NCI-H146 treated with DMSO at 0.1 percent for 48 hours (cell line): ENCODE measurements around the gene COQ8B.

Source experiments
- DNase-seq: peaks from one replicate; lab custom pipeline; 2025; ENCODE audit not compliant: unreplicated experiment; lab: John Stamatoyannopoulos, UW

The COQ8B gene

GRCh38 chr19:40691421-40692211 lies 25.1 kb downstream of the COQ8B start:
- DNase-seq: no peak

- DNase-seq: peak; percentile 78
These were observed 25.8 kb downstream of the COQ8B start for GRCh38 chr19:40690693-40691420.

DNA sequence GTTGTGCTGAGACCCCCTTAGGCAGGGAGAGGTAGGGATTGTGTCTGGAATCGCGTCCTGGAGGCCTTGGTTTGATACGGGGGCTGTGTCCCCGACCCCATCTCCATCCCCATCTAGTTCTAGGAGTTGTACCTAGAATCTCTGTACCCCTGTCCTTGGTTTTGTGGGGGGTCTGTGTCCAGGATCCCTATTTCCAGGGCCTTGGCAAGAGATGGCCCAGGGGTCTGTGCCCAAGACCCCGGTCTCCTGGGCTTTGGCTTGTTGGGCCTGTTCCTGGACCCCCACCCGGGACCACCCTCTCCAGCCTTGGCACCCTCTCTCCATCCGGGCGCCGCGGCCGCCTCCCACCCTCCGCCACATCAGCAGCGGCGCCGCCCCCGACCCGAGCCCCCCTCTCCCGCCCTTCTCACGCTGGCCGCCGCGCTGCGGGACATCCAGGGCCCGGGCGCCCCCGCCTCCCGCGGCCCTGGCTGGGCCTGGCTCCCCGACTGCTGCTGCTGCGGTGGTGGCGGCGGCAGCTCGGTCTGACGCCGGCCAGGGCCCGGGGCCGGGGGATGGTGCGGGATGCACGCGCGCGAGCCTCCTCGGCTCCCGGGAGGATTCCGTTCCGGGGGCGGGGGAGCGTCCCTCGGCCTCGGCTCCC lies 26.5 kb downstream of the COQ8B start, which contains the start of gene NUMBL:
TSS of gene NUMBL (minus strand) at position 602 of the 643 bp plus-strand sequence. CDS start at position 434, 168 bp downstream.
- no peak for DNase-seq

GRCh38 chr19:40689339-40690049 lies 27.2 kb downstream of the COQ8B start:
- no peak for DNase-seq

- DNase-seq: no peak
These were observed 27.7 kb downstream of the COQ8B start for GRCh38 chr19:40688987-40689338.

DNA sequence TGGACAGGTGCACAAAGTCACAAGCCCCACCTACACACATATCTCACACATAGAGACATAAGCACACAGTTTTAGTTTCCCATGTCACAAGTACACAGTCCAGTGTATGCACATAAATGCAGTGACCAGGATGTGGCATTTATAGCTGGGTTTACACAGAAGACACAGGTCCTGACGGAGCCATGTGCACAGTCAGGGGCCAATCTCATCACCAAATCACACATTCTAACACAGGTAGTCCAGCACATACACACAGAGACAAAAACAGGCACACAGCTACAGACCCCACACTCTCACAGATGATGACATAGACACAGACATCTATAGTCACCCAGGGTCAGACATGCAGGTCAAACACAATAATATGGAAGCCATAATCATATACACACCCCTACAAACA lies 28.4 kb downstream of the COQ8B start:
- no peak for DNase-seq

DNA sequence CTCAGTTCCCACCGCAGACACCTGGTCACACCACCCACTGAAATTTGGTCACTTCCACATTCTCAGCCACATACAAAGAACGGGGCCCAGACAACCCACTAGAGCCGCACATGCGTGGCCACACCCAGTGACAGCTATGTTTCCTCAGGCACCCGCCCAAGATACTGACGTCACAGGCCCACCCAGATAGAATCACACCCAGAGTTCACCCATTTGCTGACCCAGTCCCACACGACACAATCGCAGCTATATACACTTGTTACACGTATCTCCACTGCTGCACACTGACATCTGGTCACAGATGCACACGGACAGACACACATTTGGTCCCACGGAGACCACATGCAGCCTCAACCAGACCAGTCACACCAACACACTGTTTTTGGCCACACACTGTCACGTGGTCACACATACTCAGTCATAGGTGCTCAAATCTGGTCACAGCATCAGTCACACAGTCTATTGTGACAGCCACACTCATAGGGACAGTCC lies 29.1 kb downstream of the COQ8B start:
- DNase-seq: no peak

DNA sequence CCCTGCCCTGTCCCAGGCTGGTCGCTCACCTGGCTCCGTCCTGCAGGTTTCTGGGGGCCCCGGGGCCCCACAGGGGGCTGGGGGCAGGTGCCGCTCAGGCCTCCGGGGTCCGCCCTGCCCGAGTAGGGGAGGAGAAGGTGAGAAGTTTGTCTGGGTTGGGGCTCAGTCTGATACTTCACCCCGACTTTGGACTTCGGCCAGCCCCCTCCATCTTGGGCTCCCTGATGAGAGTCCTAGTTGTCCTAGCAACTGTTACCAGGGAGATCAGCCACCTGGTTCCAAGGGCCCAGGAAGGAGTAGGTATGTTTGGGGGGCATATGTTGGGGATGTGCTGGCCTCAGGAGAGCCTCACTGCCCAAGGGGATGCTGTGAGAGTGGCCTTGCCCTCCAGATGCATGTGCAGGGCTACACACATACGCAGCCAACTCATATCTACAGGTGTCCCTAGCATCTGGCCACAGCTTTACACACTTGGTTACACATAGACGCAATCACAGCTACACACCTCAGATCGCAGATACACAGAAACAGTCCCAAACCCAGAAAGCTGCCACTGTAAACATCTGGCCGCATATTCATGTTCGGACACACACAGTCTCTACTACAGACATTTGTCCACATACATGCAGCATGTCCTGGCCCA lies 29.7 kb downstream of the COQ8B start:
- no peak for DNase-seq

- no peak for DNase-seq
These were observed 31.1 kb downstream of the COQ8B start for GRCh38 chr19:40685563-40685962.

DNA sequence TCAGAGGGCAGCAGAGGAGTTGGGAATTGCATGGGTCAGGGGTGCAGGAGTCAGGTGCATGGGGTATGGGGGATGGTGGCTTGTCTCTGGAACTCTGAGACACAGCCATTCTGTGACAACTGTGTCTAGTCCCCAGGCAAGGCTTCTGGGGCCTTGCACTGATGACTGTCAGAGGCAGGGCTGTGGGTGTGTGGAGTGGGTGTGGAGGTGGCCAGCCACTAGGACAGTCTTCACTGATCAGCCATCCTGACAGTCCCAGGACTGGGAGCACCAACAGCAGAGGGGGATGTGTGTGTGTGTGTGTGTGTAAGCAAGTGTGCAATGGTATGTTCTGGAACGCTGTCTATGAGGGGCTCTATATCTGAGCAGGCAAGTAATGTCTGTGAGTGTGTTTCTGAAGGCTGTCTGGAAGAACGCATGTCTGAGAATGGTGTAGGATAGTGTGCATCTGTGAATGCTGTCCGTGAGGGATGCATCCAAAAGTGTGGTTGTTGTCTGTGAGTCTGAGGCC lies 31.6 kb downstream of the COQ8B start:
- no peak for DNase-seq

DNA sequence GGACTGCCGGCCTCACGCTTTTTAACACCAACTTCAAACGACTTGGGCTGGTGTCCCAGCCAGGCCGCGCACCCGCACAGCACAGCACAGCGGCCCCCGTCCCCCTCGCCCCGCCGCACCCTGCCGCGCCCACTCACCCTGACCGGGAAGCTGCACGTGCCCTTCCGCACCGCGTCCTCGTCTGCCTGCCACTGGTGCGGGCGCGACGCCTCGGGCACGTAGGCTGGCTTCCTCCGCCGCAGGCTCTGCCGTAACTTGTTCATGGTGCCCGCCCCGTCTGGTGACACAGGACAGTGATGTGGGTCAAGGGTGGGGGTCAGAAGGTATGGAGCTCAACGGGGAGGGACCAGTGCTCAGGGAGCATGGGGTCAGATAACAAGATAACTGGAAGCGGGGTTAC lies 32.4 kb downstream of the COQ8B start:
- no peak for DNase-seq

GRCh38 chr19:40683437-40683836 lies 33.2 kb downstream of the COQ8B start:
- DNase-seq: no peak

- no peak for DNase-seq
These were observed 34.2 kb downstream of the COQ8B start for GRCh38 chr19:40682431-40682964.

DNA sequence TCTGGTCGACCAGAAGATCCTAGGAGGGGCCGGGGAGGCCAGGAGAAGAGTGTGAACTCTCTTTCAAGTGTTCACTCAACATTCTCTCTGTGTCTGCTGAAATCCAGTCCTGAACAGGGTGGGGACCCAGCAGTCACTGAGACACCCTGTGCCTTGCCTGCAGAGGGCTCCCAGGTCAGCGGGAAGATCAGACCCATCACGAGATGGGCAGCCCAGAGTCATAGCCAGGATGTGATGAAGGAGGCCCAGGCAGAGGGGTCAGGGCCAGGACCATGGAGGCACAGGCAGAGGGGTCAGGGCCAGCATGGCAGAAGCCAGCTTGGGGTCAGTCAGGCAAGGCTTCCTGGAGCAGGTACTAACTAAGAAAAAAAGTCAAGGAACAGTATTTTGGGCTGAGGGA lies 35.6 kb downstream of the COQ8B start:
- no peak for DNase-seq

GRCh38 chr19:40677156-40677555 lies 39.5 kb downstream of the COQ8B start:
- DNase-seq: no peak

- no peak for DNase-seq
These were observed 42.4 kb downstream of the COQ8B start for GRCh38 chr19:40674291-40674690.

DNA sequence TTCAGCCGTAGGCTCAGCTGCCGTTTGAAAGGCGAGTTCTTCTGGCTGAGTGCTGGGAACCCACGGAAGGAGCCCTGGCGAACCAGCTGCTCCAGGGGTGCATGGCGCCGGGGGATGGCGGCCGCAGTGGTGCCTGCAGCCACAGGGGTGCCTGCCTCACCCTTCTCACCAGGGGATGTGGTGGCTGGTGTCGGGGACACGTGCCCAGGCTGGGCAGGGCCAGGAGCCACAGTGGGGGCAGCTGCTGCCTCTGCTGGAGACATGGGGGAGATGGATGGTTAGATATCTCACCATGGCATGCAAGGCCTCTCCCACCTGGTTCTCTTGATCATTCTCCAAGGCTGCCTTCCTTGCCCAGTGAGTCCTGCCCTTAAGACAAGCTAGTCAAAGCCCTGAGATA lies 43.3 kb downstream of the COQ8B start:
- no peak for DNase-seq

DNA sequence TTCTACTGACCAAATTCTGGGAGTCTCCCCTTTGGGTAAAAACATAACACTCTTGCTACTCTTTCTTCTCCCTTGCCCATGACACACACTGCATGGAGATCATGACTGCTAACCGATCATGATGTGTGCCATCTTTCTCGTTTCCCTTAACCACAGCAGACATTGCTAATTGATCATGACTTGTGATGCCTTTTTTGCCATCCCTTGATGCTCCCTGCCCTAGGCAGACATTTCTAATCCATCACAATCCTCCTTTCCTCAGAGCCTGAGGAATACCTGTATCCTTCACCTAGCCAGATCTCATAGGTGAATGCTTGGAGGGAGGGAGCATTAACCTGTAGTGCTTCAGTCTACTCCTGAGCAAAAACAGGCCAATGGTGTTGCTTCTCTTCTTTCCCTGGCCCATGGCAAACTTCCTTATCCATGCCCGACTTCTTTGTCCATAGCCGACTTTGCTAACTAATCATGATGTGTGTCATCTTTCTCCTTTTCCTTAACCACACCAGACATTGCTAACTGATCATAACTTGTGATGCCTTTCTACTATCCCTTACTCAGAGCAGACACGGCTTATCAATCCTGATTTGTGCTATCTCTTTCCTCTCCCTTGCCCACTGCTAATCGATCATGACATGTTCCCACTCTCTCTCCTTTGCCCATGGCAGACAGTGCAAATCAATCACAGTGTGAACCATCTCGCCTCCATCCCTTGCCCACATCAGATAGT lies 44.0 kb downstream of the COQ8B start:
- DNase-seq: no peak

DNA sequence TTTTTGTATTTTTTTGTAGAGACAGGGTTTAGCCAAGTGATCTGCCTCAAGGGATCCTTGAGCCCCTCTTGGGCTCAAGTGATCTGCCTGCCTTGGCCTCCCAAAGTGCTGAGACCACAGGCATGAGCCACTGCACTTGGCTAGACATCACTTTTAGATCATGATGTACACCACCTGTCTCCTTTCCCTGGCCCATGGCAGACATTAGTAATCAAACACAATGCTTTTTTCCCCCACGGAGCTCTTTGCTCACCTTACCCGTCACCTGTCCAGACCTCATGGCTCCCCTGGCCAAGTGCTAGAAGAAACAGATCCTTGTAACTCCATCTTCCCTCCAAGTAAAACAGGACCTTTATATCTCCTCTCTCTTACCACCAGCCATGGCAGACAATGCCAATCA lies 44.6 kb downstream of the COQ8B start:
- no peak for DNase-seq

DNA sequence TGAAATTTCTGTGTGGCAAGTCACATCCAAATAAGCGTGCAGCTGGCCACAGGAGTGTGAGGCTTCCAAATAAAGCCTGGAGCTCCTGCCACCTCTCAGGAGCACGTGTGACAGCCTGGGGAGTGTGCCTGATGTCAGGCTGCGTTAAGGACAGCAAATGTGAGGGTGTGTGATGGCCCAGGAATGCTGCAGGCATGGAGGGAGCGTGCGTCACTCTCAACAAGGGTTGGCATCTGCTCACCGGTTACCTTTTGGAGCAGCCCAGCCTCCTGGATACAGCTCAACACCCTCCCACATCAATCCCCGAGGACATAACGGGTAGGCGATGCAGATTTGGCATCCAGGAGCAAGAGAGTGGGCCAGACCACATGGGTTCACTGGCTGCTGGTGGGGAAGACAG lies 45.3 kb downstream of the COQ8B start:
- DNase-seq: no peak
